GM23338 (cell line): ENCODE results near the gene SH3TC1. TPM values are rescaled to one million over a fixed set of nuclear protein-coding genes. Genes with fewer than 3 reads are reported as not detected.

Experiments used
- ATAC-seq: fragments of 200-7000 bp; cut with Tn5 transposase; 3 replicates; pipeline ENCODE4 v1.9.1; 2020
- DNase-seq: peaks from one replicate; pipeline ENCODE4 v3.0.0-alpha.2; 2015; ENCODE audit warnings: low spot score
- H2AFZ ChIP-seq: fragments of 200-600 bp; sonication (generic); 2 replicates; pipeline ENCODE4 v1.8.0; 2016; ENCODE audit warnings: antibody characterized with exemption, mild to moderate bottlenecking, moderate library complexity
- H3F3A ChIP-seq: fragments of 200-600 bp; sonication (generic); replicated peaks from 2 replicates; pipeline ENCODE4 v1.8.0; 2017; ENCODE audit warnings: antibody characterized with exemption, mixed run types, low read depth
- H3K27ac ChIP-seq: fragments of 200-600 bp; sonication (generic); 2 replicates; pipeline ENCODE4 v1.6.1; 2016; ENCODE audit warnings: low read depth
- H3K27me3 ChIP-seq: fragments of 200-600 bp; sonication (generic); 2 replicates; pipeline ENCODE4 v1.8.0; 2016; ENCODE audit warnings: mild to moderate bottlenecking, mixed run types, moderate library complexity; ENCODE audit not compliant: insufficient read depth
- H3K36me3 ChIP-seq: fragments of 200-600 bp; sonication (generic); 2 replicates; pipeline ENCODE4 v1.8.0; 2016; ENCODE audit warnings: mild to moderate bottlenecking; ENCODE audit not compliant: insufficient read depth
- H3K4me1 ChIP-seq: fragments of 200-600 bp; sonication (generic); 2 replicates; pipeline ENCODE4 v1.8.0; 2016; ENCODE audit warnings: mild to moderate bottlenecking, moderate library complexity; ENCODE audit not compliant: insufficient read depth
- H3K4me2 ChIP-seq: fragments of 200-600 bp; sonication (generic); 2 replicates; pipeline ENCODE4 v1.7.1; 2017; ENCODE audit warnings: mixed run types
- H3K4me3 ChIP-seq: fragments of 200-600 bp; sonication (generic); 2 replicates; pipeline ENCODE4 v1.6.1; 2016; ENCODE audit warnings: mixed run types
- H3K79me2 ChIP-seq: fragments of 200-600 bp; sonication (generic); replicated peaks from 2 replicates; pipeline ENCODE4 v1.8.0; 2017; ENCODE audit warnings: mild to moderate bottlenecking; ENCODE audit not compliant: insufficient read depth
- H3K9me2 ChIP-seq: fragments of 200-600 bp; sonication (generic); 2 replicates; pipeline ENCODE4 v1.8.0; 2017; ENCODE audit not compliant: insufficient read depth
- H4K20me1 ChIP-seq: fragments of 200-600 bp; sonication (generic); replicated peaks from 2 replicates; pipeline ENCODE4 v1.8.0; 2017; ENCODE audit warnings: mild to moderate bottlenecking; ENCODE audit not compliant: insufficient read depth
- H3K27ac Mint-ChIP-seq: 2 replicates; pipeline ENCODE4 v1.8.0; 2020; ENCODE audit warnings: inconsistent platforms, mild to moderate bottlenecking, moderate library complexity, mixed read lengths
- H3K27me3 Mint-ChIP-seq: 3 replicates; pipeline ENCODE4 v1.8.0; 2022; ENCODE audit warnings: low read depth, mild to moderate bottlenecking, moderate library complexity, mixed read lengths, inconsistent platforms; ENCODE audit not compliant: insufficient read depth, poor library complexity
- H3K36me3 Mint-ChIP-seq: 3 replicates; pipeline ENCODE4 v1.8.0; 2021; ENCODE audit warnings: low read depth, mild to moderate bottlenecking, inconsistent platforms, moderate library complexity, mixed read lengths
- H3K4me1 Mint-ChIP-seq: 3 replicates; pipeline ENCODE4 v1.8.0; 2020; ENCODE audit warnings: mild to moderate bottlenecking, inconsistent platforms, mixed read lengths
- H3K4me3 Mint-ChIP-seq: 3 replicates; pipeline ENCODE4 v1.8.0; 2021; ENCODE audit warnings: moderate library complexity, mild to moderate bottlenecking, inconsistent platforms, mixed read lengths
- H3K9me3 Mint-ChIP-seq: 3 replicates; pipeline ENCODE4 v1.8.0; 2020; ENCODE audit warnings: moderate library complexity, mild to moderate bottlenecking, inconsistent platforms, mixed read lengths
- EZH2 ChIP-seq: fragments of 200-600 bp; sonication (generic); IDR thresholded peaks from one replicate; pipeline ENCODE4 v1.8.0; 2017; ENCODE audit warnings: antibody characterized with exemption, mild to moderate bottlenecking, low read depth; ENCODE audit not compliant: unreplicated experiment
- POLR2AphosphoS5 ChIP-seq: IDR thresholded peaks from 2 replicates; pipeline ENCODE4 v1.6.1; 2016; ENCODE audit warnings: antibody characterized with exemption, low read depth
- STAT1 ChIP-seq: IDR thresholded peaks from one replicate; pipeline ENCODE4 v1.6.1; 2016; ENCODE audit warnings: antibody characterized with exemption; ENCODE audit not compliant: unreplicated experiment
- polyA plus RNA-seq: library from polyadenylated mRNA; unstranded; fragments of >200 nt; fragmentation: Nextera tagmentation; extraction: Ambion mirVana; gene quantifications from 2 replicates; pipeline ENCODE4 v1.2.1, GENCODE V29; 2016
- total RNA-seq: library from RNA; depleted of rRNA; stranded (reverse); fragments of >200 nt; shearing (Covaris generic); gene quantifications from 2 replicates; pipeline ENCODE4 v1.2.3, GENCODE V29; 2014
- TF ChIP-seq, protein P1 (sequence below): fragments of 250-450 bp; sonication (Bioruptor Pico); IDR thresholded peaks from 2 replicates; pipeline ENCODE4 v1.5.0; 2020; ENCODE audit warnings: mild to moderate bottlenecking, moderate library complexity
- TF ChIP-seq, protein P2 (sequence below): IDR thresholded peaks from one replicate; pipeline ENCODE4 v1.6.1; 2018; ENCODE audit warnings: antibody characterized with exemption; ENCODE audit not compliant: unreplicated experiment
- TF ChIP-seq, protein P3 (sequence below): IDR thresholded peaks from 2 replicates; pipeline ENCODE4 v1.6.1; 2016; ENCODE audit warnings: antibody characterized with exemption

The SH3TC1 gene
- total and polyA plus RNA-seq, 2 experiments from 2014 or later, result 0.07 TPM; not detected in 1

DNA sequence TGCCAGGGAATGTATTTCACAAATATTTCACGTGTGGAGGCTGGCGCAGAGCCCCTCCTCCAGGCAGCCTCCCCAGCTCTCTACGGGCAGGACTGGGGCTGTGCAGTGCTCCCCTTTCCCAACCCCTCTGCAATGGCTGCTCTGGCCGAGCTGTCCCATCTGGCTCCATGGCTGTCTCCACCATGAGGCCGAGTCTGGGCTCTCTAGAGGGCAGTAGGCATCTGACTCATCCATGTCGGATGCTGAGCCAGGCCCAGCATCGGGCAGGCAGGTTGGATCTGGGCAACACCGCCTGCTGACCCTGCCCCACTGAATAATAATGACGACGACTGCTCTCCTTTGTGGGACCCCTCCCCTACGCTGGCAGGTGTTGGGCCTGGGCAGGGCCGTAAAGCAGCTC is 11.0 kb upstream of the SH3TC1 start:
- peaks cover 3% of the 10 kb centered on the region; the same call in 1 of the 3 replicates for H3K4me1 Mint-ChIP-seq
- DNase-seq (no peak), ATAC-seq (peak; percentile 39)
- Histone ChIP-seq H3K27me3 (no peaks in the 10 kb centered on the region), H2AFZ (no peak overlapping the region), H3K4me3 (no peak overlapping the region), H3K27ac (no peak overlapping the region), H3K9me2 (no peaks in the 10 kb centered on the region), H3K4me2 (no peak overlapping the region), H3K36me3 (no peaks in the 10 kb centered on the region), H4K20me1 (no peaks in the 10 kb centered on the region), H3K4me1 (no peaks in the 10 kb centered on the region), H3K79me2 (no peaks in the 10 kb centered on the region), H3F3A (no peaks in the 10 kb centered on the region)
- H3K27ac Mint-ChIP-seq, result no peak overlapping the region
- no peaks in the 10 kb centered on the region for H3K9me3 Mint-ChIP-seq
- peaks cover 4% of the 10 kb centered on the region for H3K27me3 Mint-ChIP-seq
- H3K4me3 Mint-ChIP-seq, result no peak overlapping the region
- H3K36me3 Mint-ChIP-seq, result no peaks in the 10 kb centered on the region
- TF ChIP-seq STAT1, result no peak
- TF ChIP-seq, protein P1, sequence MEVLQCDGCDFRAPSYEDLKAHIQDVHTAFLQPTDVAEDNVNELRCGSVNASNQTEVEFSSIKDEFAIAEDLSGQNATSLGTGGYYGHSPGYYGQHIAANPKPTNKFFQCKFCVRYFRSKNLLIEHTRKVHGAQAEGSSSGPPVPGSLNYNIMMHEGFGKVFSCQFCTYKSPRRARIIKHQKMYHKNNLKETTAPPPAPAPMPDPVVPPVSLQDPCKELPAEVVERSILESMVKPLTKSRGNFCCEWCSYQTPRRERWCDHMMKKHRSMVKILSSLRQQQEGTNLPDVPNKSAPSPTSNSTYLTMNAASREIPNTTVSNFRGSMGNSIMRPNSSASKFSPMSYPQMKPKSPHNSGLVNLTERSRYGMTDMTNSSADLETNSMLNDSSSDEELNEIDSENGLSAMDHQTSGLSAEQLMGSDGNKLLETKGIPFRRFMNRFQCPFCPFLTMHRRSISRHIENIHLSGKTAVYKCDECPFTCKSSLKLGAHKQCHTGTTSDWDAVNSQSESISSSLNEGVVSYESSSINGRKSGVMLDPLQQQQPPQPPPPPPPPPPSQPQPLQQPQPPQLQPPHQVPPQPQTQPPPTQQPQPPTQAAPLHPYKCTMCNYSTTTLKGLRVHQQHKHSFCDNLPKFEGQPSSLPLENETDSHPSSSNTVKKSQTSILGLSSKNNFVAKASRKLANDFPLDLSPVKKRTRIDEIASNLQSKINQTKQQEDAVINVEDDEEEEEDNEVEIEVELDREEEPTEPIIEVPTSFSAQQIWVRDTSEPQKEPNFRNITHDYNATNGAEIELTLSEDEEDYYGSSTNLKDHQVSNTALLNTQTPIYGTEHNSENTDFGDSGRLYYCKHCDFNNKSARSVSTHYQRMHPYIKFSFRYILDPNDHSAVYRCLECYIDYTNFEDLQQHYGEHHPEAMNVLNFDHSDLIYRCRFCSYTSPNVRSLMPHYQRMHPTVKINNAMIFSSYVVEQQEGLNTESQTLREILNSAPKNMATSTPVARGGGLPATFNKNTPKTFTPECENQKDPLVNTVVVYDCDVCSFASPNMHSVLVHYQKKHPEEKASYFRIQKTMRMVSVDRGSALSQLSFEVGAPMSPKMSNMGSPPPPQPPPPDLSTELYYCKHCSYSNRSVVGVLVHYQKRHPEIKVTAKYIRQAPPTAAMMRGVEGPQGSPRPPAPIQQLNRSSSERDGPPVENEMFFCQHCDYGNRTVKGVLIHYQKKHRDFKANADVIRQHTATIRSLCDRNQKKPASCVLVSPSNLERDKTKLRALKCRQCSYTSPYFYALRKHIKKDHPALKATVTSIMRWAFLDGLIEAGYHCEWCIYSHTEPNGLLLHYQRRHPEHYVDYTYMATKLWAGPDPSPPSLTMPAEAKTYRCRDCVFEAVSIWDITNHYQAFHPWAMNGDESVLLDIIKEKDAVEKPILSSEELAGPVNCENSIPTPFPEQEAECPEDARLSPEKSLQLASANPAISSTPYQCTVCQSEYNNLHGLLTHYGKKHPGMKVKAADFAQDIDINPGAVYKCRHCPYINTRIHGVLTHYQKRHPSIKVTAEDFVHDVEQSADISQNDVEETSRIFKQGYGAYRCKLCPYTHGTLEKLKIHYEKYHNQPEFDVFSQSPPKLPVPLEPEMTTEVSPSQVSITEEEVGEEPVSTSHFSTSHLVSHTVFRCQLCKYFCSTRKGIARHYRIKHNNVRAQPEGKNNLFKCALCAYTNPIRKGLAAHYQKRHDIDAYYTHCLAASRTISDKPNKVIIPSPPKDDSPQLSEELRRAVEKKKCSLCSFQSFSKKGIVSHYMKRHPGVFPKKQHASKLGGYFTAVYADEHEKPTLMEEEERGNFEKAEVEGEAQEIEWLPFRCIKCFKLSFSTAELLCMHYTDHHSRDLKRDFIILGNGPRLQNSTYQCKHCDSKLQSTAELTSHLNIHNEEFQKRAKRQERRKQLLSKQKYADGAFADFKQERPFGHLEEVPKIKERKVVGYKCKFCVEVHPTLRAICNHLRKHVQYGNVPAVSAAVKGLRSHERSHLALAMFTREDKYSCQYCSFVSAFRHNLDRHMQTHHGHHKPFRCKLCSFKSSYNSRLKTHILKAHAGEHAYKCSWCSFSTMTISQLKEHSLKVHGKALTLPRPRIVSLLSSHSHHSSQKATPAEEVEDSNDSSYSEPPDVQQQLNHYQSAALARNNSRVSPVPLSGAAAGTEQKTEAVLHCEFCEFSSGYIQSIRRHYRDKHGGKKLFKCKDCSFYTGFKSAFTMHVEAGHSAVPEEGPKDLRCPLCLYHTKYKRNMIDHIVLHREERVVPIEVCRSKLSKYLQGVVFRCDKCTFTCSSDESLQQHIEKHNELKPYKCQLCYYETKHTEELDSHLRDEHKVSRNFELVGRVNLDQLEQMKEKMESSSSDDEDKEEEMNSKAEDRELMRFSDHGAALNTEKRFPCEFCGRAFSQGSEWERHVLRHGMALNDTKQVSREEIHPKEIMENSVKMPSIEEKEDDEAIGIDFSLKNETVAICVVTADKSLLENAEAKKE (CRISPR knock-in tag), result no peak
- TF ChIP-seq, protein P2, sequence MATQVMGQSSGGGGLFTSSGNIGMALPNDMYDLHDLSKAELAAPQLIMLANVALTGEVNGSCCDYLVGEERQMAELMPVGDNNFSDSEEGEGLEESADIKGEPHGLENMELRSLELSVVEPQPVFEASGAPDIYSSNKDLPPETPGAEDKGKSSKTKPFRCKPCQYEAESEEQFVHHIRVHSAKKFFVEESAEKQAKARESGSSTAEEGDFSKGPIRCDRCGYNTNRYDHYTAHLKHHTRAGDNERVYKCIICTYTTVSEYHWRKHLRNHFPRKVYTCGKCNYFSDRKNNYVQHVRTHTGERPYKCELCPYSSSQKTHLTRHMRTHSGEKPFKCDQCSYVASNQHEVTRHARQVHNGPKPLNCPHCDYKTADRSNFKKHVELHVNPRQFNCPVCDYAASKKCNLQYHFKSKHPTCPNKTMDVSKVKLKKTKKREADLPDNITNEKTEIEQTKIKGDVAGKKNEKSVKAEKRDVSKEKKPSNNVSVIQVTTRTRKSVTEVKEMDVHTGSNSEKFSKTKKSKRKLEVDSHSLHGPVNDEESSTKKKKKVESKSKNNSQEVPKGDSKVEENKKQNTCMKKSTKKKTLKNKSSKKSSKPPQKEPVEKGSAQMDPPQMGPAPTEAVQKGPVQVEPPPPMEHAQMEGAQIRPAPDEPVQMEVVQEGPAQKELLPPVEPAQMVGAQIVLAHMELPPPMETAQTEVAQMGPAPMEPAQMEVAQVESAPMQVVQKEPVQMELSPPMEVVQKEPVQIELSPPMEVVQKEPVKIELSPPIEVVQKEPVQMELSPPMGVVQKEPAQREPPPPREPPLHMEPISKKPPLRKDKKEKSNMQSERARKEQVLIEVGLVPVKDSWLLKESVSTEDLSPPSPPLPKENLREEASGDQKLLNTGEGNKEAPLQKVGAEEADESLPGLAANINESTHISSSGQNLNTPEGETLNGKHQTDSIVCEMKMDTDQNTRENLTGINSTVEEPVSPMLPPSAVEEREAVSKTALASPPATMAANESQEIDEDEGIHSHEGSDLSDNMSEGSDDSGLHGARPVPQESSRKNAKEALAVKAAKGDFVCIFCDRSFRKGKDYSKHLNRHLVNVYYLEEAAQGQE, result no peak
- no peak for TF ChIP-seq EZH2
- TF ChIP-seq, protein P3, sequence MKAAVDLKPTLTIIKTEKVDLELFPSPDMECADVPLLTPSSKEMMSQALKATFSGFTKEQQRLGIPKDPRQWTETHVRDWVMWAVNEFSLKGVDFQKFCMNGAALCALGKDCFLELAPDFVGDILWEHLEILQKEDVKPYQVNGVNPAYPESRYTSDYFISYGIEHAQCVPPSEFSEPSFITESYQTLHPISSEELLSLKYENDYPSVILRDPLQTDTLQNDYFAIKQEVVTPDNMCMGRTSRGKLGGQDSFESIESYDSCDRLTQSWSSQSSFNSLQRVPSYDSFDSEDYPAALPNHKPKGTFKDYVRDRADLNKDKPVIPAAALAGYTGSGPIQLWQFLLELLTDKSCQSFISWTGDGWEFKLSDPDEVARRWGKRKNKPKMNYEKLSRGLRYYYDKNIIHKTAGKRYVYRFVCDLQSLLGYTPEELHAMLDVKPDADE, result no peak
- TF ChIP-seq POLR2AphosphoS5, result no peak
